ENCODE measurements around the gene ZNF688.
"Not testable (repeated sequence)": the region's sequence is repeated elsewhere in the genome, so short reads cannot be mapped to it uniquely, and the experiment has no call there.

ZNF688 gene

DNA sequence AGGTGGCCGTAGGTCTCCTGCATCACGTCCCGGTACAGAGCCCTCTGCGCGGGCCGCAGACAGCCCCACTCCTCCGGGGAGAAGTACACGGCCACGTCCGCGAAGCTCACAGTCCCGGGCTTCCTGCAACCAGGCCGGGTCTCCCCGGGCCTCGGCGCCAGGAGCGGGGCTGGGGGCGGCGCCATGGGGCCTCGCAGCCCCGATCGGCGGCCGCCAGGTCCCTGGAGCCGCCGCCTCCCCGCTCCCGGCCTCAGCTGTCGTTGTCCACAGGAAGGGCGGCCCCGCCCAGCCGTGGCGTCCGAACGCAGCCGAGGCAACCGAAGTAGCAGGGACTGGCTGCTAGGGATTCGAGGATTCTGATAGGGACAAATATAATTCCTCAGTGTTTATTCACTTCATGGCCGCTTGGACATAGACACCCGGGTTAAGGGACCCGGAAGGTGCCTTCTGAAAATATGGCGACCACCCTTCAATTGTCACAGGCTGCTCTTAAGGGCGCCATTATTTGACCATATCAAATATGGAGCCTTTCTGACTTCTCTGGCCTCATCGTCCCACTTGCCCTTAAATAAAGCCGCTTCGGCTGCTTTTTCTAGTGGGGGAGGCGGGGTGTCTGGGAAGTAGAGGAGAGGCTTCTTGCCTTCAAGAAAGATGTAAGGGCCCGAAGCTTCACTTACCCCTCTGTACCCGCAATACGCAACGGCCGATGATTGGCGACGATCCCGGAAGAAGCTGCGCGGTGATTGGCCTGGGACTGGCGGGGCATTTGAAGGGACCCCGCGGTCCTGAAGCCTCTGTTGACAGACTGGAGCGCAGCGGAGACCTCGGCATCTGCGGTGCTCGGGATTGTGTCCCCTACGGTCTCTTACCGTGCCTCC lies at the start of gene ZNF688:
TSS of gene ZNF688 (minus strand) at position 270 of the 878 bp plus-strand sequence. CDS start at position 185, 85 bp downstream.
- DNase-seq (ENCODE audit: low spot score) = peak; percentile 91

- DNase-seq (ENCODE audit: low spot score) = no peak
Measured at GRCh38 chr16:30620169-30620568, 48.7 kb upstream of the ZNF688 start.

DNA sequence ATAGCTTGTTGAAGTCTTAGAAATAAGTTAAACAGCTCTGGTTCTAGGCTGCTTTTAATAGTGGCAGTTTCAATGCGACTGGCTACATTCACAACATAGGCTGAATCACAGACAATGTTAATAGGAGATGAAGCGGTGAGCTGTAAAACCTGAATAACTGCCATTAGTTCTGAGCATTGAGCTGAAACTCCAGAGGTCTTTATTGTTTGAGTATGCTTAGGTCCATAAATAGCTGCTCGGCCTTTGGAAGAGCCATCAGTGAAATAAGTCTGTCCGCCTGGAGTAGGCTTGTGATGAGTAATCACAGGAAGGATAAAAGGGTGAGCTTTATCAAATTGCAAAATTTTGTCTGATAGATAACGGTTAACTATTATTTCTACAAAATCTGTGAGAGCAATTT lies 48.1 kb upstream of the ZNF688 start:
- DNase-seq (ENCODE audit: low spot score) = no peak

- no peak for DNase-seq (ENCODE audit: low spot score)
Measured at GRCh38 chr16:30619202-30619601, 47.7 kb upstream of the ZNF688 start.

- peak; percentile 33 for DNase-seq (ENCODE audit: low spot score)
Measured at GRCh38 chr16:30615358-30616091, 44.0 kb upstream of the ZNF688 start.

GRCh38 chr16:30609926-30610839 lies 38.7 kb upstream of the ZNF688 start, which contains the start of gene ZNF689:
ZNF689 (minus strand) TSS chr16:30610389; CDS start chr16:30610041, 348 bp downstream.
- peak; percentile 92 for DNase-seq (ENCODE audit: low spot score)

DNA sequence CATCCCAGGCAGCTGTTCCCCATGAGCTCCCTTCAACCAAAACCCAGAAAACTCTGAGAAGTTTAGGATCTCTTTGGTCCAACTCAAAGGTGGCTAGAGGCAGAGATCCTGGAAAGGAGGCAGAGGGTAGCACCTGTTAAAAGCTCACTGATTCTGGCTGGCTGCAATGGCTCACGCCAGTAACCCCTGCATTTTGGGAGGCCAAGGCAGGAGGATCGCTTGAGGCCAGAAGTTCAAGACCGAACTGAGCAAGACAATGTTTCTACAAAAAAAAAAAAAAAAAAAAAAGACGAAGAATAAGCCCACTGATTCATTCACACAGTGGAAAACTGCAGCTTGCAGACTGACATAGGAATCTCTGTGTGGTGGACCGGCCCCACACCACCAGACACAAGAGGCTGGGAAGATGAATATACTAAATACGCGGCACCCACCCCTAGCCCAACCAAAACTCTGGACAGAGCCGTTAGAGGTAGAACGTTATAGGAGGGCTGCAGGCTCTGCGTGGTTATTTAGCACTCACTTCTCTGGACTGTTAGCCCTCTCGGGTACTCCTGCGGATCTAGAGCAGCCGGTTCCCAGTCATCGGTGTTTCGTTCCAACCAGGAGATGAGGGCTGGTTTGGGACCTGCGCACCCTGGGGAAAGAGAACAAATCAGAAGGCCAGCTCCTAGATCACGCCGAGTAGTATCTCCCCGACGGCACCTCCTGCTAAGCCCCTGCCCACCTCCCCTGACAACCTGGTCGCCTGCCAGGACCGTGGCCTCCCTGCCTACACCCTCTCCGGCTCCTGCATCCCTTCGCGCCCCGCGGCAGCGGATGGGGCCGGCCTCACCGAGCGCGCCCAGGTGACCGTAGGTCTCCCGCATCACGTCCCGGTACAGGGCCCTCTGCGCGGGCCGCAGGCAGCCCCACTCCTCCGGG lies 37.8 kb upstream of the ZNF688 start:
- peak; percentile 20 for DNase-seq (ENCODE audit: low spot score)

- no peak for DNase-seq (ENCODE audit: low spot score)
Measured at GRCh38 chr16:30606004-30606403, 34.5 kb upstream of the ZNF688 start.

- no peak for DNase-seq (ENCODE audit: low spot score)
Measured at GRCh38 chr16:30605158-30605557, 33.6 kb upstream of the ZNF688 start.

- DNase-seq (ENCODE audit: low spot score) = no peak
Measured at GRCh38 chr16:30604316-30604947, 32.9 kb upstream of the ZNF688 start.

GRCh38 chr16:30603945-30604315 lies 32.4 kb upstream of the ZNF688 start:
- DNase-seq (ENCODE audit: low spot score) = no peak

DNA sequence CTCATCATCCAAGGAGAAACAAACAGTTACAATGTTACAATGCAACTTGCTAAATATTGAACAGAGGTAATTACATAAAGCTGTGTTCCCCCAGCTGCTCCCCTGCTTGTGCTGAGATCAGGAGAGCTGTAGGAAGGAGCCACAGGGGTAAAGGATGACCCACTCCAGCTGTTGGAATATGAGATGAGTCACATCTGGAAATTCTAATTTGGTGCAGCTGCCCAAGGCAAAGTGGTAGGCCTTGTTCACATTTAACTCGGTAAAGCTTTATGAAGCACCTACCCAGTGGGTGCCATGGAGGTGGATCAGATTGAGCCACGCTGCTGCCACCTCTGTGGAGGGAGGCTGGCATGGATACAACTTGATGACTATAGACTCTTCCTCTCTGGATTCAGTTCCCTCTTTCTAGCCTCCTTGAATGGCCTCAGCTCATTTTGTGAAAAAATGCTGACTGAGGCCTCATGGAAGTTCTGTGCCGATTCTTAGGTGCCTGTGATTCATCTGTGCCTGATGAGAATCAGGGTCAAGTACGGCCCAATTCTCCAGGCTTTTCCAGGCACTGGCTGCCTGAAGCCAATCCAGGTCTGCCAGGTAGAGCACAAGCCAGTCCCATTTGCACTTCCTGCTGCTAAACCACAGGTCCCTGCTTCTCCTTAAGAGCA lies 31.2 kb upstream of the ZNF688 start:
- DNase-seq (ENCODE audit: low spot score) = no peak

DNA sequence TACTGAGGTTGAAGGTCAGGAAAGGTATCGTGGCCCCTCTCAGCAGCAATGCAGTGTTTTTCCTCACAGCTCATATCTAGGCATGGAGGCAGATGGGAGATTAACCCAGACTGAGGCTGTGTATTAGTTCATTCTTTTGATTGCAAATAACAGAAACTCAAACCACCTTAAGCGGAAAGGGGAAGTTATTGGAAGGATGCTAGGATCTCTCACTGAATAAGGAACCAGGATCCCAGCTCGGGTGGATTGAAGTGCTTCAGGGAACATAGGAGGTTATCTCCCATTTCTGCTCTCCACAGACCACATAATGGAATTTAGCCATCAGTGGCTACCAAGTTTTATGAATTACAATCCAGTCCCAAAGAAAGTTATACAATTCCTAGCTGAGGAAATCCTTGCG lies 30.5 kb upstream of the ZNF688 start:
- no peak for DNase-seq (ENCODE audit: low spot score)

DNA sequence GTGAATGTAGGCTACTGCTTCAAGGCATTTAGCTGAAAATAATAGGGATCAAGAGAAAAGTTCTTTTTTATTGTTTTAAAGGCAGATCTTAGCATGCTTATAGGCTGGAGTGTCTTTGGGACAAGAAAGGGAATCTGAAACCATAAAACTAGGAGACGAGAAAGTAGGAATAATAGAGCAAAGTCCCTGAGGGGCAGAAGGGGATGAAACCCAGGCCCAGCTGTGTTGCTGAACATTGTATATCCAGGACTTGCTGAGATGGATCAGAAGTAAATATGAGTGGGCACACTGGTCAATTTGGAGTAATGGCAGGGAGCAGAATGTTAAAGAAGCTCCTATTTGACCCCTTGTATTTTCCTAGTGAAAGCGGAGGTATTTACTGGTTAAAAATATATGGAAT lies 29.4 kb upstream of the ZNF688 start:
- no peak for DNase-seq (ENCODE audit: low spot score)

- no peak for DNase-seq (ENCODE audit: low spot score)
Measured at GRCh38 chr16:30600215-30600614, 28.7 kb upstream of the ZNF688 start.

- DNase-seq (ENCODE audit: low spot score) = no peak
Measured at GRCh38 chr16:30592871-30593270, 21.4 kb upstream of the ZNF688 start.

- not testable (repeated sequence) for DNase-seq (ENCODE audit: low spot score)
Measured at GRCh38 chr16:30590869-30591268, 19.4 kb upstream of the ZNF688 start.

- not testable (repeated sequence) for DNase-seq (ENCODE audit: low spot score)
Measured at GRCh38 chr16:30589582-30589981, 18.1 kb upstream of the ZNF688 start.

DNA sequence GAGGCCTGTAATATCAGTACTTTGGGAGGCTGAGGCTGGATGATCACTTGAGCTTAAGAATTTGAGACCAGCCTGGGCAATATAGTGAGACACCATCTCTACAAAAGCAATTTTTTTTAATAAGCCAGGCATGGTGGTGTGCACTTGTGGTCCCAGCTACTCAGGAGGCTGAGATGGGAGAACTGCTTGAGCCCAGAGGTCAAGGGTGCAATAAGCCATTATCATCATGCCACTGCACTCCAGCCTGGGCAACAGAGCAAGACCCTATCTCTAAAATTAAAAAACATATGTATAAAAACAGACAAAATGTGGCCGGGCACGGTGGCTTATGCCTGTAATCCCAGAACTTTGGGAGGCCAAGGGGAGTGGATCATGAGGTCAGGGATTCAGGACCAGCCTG lies 17.1 kb upstream of the ZNF688 start:
- no peak for DNase-seq (ENCODE audit: low spot score)
